SK-N-SH (cell line): Measurements from ENCODE around the gene CERCAM. TPM values are rescaled to one million over a fixed set of nuclear protein-coding genes. Genes with fewer than 3 reads are reported as not detected.

ENCODE experiments used
- CTCF ChIA-PET: fragments of 300-600, 350-600 bp; formaldehyde crosslinking; extraction: SDS; loops from one replicate; lab custom pipeline; 2021; lab: Yijun Ruan, JAX
- POLR2A ChIA-PET: fragments of 350-600 bp; sonication (Branson Sonifier 250); formaldehyde crosslinking; extraction: SDS; loops from one replicate; lab custom pipeline; 2020; ENCODE audit warnings: antibody characterized with exemption, inconsistent platforms; lab: Yijun Ruan, JAX
- DNase-seq: peaks from one replicate; pipeline ENCODE4 v3.0.0; 2012
- H2AFZ ChIP-seq: fragments of 200-600 bp; sonication (generic); 2 replicates; pipeline ENCODE4 v1.8.1; 2016; ENCODE audit warnings: antibody characterized with exemption, mild to moderate bottlenecking, low read depth
- H3F3A ChIP-seq: fragments of 200-600 bp; sonication (generic); replicated peaks from 2 replicates; pipeline ENCODE3; 2016; ENCODE audit warnings: antibody characterized with exemption, mild to moderate bottlenecking; ENCODE audit not compliant: insufficient read depth
- H3K27ac ChIP-seq, 2 experiments: fragments of 200-500 bp in 1 of 2; fragments of 200-600 bp in 1 of 2; sonication (Bioruptor generic) in 1 of 2; sonication (generic), shearing (Covaris generic) in 1 of 2; 2 replicates each; pipeline versions ENCODE4 v1.5.1 to v1.6.1; 2014 to 2016; ENCODE audit warnings: low read depth in 2 of 2, inconsistent platforms in 1 of 2, low read length in 1 of 2, mild to moderate bottlenecking in 1 of 2, mixed read lengths in 1 of 2
- H3K27me3 ChIP-seq: fragments of 200-600 bp; sonication (generic), shearing (Covaris generic); 2 replicates; pipeline ENCODE4 v1.6.1; 2016; ENCODE audit warnings: mixed run types; ENCODE audit not compliant: insufficient read depth
- H3K36me3 ChIP-seq, 2 experiments: fragments of 200-500 bp in 1 of 2; fragments of 200-600 bp in 1 of 2; sonication (Bioruptor generic) in 1 of 2; sonication (generic) in 1 of 2; replicated peaks in 1 of 2; 2 replicates each; pipeline versions ENCODE3 to v1.5.1; 2014 to 2016; ENCODE audit warnings: low read length in 1 of 2, mild to moderate bottlenecking in 1 of 2; ENCODE audit not compliant: insufficient read depth in 2 of 2, control insufficient read depth in 1 of 2
- H3K4me1 ChIP-seq, 2 experiments: fragments of 200-500 bp in 1 of 2; fragments of 200-600 bp in 1 of 2; sonication (Bioruptor generic) in 1 of 2; sonication (generic), shearing (Covaris generic) in 1 of 2; 2 replicates each; pipeline versions ENCODE4 v1.5.1 to v1.6.1; 2014 to 2016; ENCODE audit warnings: low read depth in 1 of 2, low read length in 1 of 2, mixed run types in 1 of 2; ENCODE audit not compliant: insufficient read depth in 2 of 2, control insufficient read depth in 1 of 2
- H3K4me2 ChIP-seq: fragments of 200-600 bp; sonication (generic), shearing (Covaris generic); 2 replicates; pipeline ENCODE4 v1.6.1; 2017; ENCODE audit warnings: mixed run types
- H3K4me3 ChIP-seq, 2 experiments: fragments of 200-500 bp in 1 of 2; fragments of 200-600 bp in 1 of 2; sonication (Bioruptor generic) in 1 of 2; sonication (generic), shearing (Covaris generic) in 1 of 2; 2 replicates each; pipeline versions ENCODE4 v1.5.1 to v1.8.1; 2014 to 2016; ENCODE audit warnings: low read depth in 2 of 2, inconsistent platforms in 1 of 2, low read length in 1 of 2, mild to moderate bottlenecking in 1 of 2, mixed read lengths in 1 of 2, moderate library complexity in 1 of 2
- H3K79me2 ChIP-seq: fragments of 200-600 bp; sonication (generic); 2 replicates; pipeline ENCODE4 v1.8.1; 2017; ENCODE audit warnings: mild to moderate bottlenecking; ENCODE audit not compliant: insufficient read depth
- H3K9ac ChIP-seq: fragments of 200-600 bp; sonication (generic); 2 replicates; pipeline ENCODE4 v1.6.1; 2017; ENCODE audit warnings: mixed run types
- H3K9me2 ChIP-seq: fragments of 200-600 bp; sonication (generic); 2 replicates; pipeline ENCODE4 v1.6.1; 2017; ENCODE audit warnings: mixed run types
- H3K9me3 ChIP-seq: fragments of 200-600 bp; sonication (generic); 2 replicates; pipeline ENCODE4 v1.6.1; 2017; ENCODE audit warnings: mixed run types, mild to moderate bottlenecking, moderate library complexity
- H4K20me1 ChIP-seq: fragments of 200-600 bp; sonication (generic); 2 replicates; pipeline ENCODE4 v1.6.1; 2017; ENCODE audit warnings: mild to moderate bottlenecking, mixed run types; ENCODE audit not compliant: insufficient read depth
- CHD2 ChIP-seq: fragments of 150-350 bp; IDR thresholded peaks from 2 replicates; pipeline ENCODE4 v1.6.1; 2018; ENCODE audit warnings: low read length; ENCODE audit not compliant: partially characterized antibody
- FOSL2 ChIP-seq: IDR thresholded peaks from 2 replicates; pipeline ENCODE4 v1.4.0; 2012; ENCODE audit warnings: low read depth, mild to moderate bottlenecking, moderate library complexity, borderline replicate concordance
- FOXJ3 ChIP-seq: sonication (generic); formaldehyde crosslinking; IDR thresholded peaks from 2 replicates; pipeline ENCODE4 v1.5.1; 2020; ENCODE audit warnings: mild to moderate bottlenecking, missing genetic modification reagents
- FOXM1 ChIP-seq: IDR thresholded peaks from 2 replicates; pipeline ENCODE4 v1.4.0; 2012; ENCODE audit warnings: low read depth, mild to moderate bottlenecking
- PBX3 ChIP-seq: IDR thresholded peaks from 2 replicates; pipeline ENCODE4; 2012
- POLR2AphosphoS5 ChIP-seq: IDR thresholded peaks from 2 replicates; pipeline ENCODE4 v1.6.1; 2012; ENCODE audit warnings: low read depth, low read length
- RXRA ChIP-seq: IDR thresholded peaks from 2 replicates; pipeline ENCODE4 v1.4.0; 2012; ENCODE audit warnings: low read depth, mild to moderate bottlenecking, borderline replicate concordance
- SIN3A ChIP-seq: IDR thresholded peaks from 2 replicates; pipeline ENCODE4 v1.6.1; 2012; ENCODE audit warnings: low read depth, mild to moderate bottlenecking, low read length, moderate library complexity, borderline replicate concordance
- SMC3 ChIP-seq: IDR thresholded peaks from 2 replicates; pipeline ENCODE4 v1.6.1; 2012; ENCODE audit warnings: low read depth, low read length, improper control_type of control experiment
- ZBTB33 ChIP-seq: IDR thresholded peaks from 2 replicates; pipeline ENCODE4 v1.4.0; 2012; ENCODE audit warnings: low read depth, borderline replicate concordance
- WGBS: methylation state at CpG from one replicate; pipeline ENCODE4 v1.1.6; 2017; ENCODE audit warnings: low lambda C conversion rate; 5-methylcytosine and 5-hydroxymethylcytosine counted together
- polyA plus RNA-seq, 3 experiments: library from polyadenylated mRNA; depleted of rRNA; stranded (reverse); fragments of >200 nt; gene quantifications; 2 replicates each; pipeline ENCODE4 v1.2.3, GENCODE V29; 2012
- TF ChIP-seq, protein P1 (sequence below): IDR thresholded peaks from 2 replicates; pipeline ENCODE4 v1.4.0; 2012; ENCODE audit warnings: low read depth

The CERCAM gene
- polyA plus RNA-seq, 1 of the 3 experiments (the other 2 are of a cell fraction): 131 TPM

DNA sequence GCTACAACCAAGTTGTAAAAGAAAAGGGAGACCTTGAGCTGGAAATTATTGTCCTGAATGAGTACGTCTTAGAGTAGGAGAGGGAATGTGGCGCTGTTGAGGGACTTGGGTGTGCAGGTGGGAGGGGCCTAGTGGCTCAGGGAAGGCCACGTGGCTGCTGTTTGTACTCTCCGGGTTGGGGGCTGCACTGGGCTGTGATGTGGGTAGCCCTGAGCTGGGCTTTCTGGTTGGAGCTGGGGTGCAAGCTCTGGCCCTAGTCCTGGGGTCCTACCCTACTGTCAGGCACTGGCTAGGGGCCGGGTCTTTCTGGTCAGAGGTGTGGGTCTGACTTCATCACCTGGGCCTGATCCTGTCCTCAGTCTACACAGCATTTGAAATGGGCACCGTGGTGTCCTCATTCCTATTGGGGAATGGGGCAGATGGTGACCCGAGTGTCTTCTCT, 64.8 kb downstream of the CERCAM start:
- no peaks in the 10 kb centered on the region for H3F3A ChIP-seq
- H3K9ac ChIP-seq: no peak overlapping the region
- H3K27ac ChIP-seq: no peak overlapping the region
- H3K4me1 ChIP-seq: no peaks in the 10 kb centered on the region
- no peaks in the 10 kb centered on the region for H3K9me2 ChIP-seq
- no peak overlapping the region for H3K4me2 ChIP-seq
- no peaks in the 10 kb centered on the region for H3K79me2 ChIP-seq
- no peak overlapping the region for H3K4me3 ChIP-seq
- no peak overlapping the region for H2AFZ ChIP-seq
- H3K36me3 ChIP-seq: peaks cover 39 to 54% of the 10 kb centered on the region in 2 experiments
- DNase-seq: no peak
- no peaks in the 10 kb centered on the region for H3K9me3 ChIP-seq
- CTCF ChIA-PET: interaction anchor here (0.9 to 1.6 kb wide), 3 partner anchors 11 to 123 kb away, joined by 3 to 5 read pairs (median 5); no protein-coding TSS in a partner anchor
- H3K27me3 ChIP-seq: no peaks in the 10 kb centered on the region
- POLR2A ChIA-PET: no interaction called here
- TF ChIP-seq SIN3A (no peak), PBX3 (no peak), ZBTB33 (no peak), POLR2AphosphoS5 (no peak), SMC3 (no peak), CHD2 (no peak), FOSL2 (no peak), RXRA (no peak), FOXM1 (no peak)
- TF ChIP-seq, protein P1, sequence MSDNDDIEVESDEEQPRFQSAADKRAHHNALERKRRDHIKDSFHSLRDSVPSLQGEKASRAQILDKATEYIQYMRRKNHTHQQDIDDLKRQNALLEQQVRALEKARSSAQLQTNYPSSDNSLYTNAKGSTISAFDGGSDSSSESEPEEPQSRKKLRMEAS: no peak
- 76% methylated on average over 3 of the region's 7 CpGs for WGBS
- H4K20me1 ChIP-seq: no peaks in the 10 kb centered on the region

GRCh38 chr9:128486201-128486600, 65.5 kb downstream of the CERCAM start:
- Histone ChIP-seq H3K9me2 (no peaks in the 10 kb centered on the region), H3K4me2 (no peak overlapping the region), H4K20me1 (no peaks in the 10 kb centered on the region), H2AFZ (no peak overlapping the region), H3K27ac (no peak overlapping the region), H3K27me3 (no peaks in the 10 kb centered on the region), H3K9me3 (no peaks in the 10 kb centered on the region), H3K79me2 (no peaks in the 10 kb centered on the region), H3K9ac (no peak overlapping the region), H3F3A (no peaks in the 10 kb centered on the region)
- CTCF ChIA-PET: interaction anchor here (0.9 to 1.6 kb wide), 2 partner anchors 10 to 124 kb away, joined by 3 to 5 read pairs; no protein-coding TSS in a partner anchor
- TF ChIP-seq FOXJ3 (CRISPR knock-in tag) (no peak), RXRA (no peak), CHD2 (no peak)
- TF ChIP-seq, all 33 proteins: peak for 0
- DNase-seq: no peak
- POLR2A ChIA-PET: no interaction called here
- H3K4me1 ChIP-seq: no peaks in the 10 kb centered on the region
- H3K4me3 ChIP-seq: no peak overlapping the region
- H3K36me3 ChIP-seq: peaks cover 41 to 51% of the 10 kb centered on the region in 2 experiments

Other genes with a start within 250 kb of the CERCAM start
- gene CIZ1, start 229.3 kb upstream of the CERCAM start, polyA plus RNA-seq (2012; rRNA removed): 36.6 and 37.0 TPM in 2 replicates
- gene DNM1, start 217.5 kb upstream of the CERCAM start, polyA plus RNA-seq (2012; rRNA removed): 31.0 and 35.7 TPM in 2 replicates
- 103 and 120 TPM in 2 replicates for gene GOLGA2, start 144.8 kb upstream of the CERCAM start, polyA plus RNA-seq (2012; rRNA removed)
- gene SWI5, start 144.6 kb upstream of the CERCAM start, polyA plus RNA-seq (2012; rRNA removed): 84.1 and 89.7 TPM in 2 replicates
- gene TRUB2, start 98.4 kb upstream of the CERCAM start, polyA plus RNA-seq (2012; rRNA removed): 18.8 and 23.3 TPM in 2 replicates
- gene COQ4, start 98.0 kb upstream of the CERCAM start, polyA plus RNA-seq (2012; rRNA removed): 54.7 and 57.2 TPM in 2 replicates
- gene SLC27A4, start 80.3 kb upstream of the CERCAM start, polyA plus RNA-seq (2012; rRNA removed): 17.9 and 24.1 TPM in 2 replicates
- gene URM1, start 49.5 kb upstream of the CERCAM start, polyA plus RNA-seq (2012; rRNA removed): 58.9 and 61.5 TPM in 2 replicates
- gene ODF2, start 35.1 kb downstream of the CERCAM start, polyA plus RNA-seq (2012; rRNA removed): 32.7 and 35.7 TPM in 2 replicates
- gene GLE1, start 83.9 kb downstream of the CERCAM start, polyA plus RNA-seq (2012; rRNA removed): 13.8 and 15.9 TPM in 2 replicates
- gene SPTAN1, start 131.7 kb downstream of the CERCAM start, polyA plus RNA-seq (2012; rRNA removed): 142 and 177 TPM in 2 replicates
- gene DYNC2I2, start 236.0 kb downstream of the CERCAM start, polyA plus RNA-seq (2012; rRNA removed): 57.2 and 73.7 TPM in 2 replicates